ENCODE results near the gene ARMH1.

DNA sequence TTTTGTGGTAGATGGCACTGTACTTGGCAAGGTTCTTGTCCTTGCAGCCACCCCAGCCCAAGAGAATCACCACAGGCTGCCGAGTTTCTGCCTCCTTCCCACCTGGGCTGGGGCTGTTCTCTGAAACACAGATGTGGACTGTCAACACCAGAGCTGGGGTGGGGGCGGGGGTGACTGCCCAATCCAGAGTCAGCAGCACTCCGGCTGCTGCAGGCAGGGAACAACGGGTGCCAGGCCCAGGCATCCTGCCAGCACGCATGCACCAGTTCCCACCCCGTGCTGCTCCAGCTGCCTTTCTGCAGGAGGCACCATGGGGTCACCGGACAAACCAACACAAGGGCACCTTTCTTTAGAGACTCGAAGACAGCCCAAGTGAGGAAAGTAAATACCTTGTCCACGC, 14.3 kb upstream of the ARMH1 start:
- no peak for TF ChIP-seq EZH2phosphoT487 (IDR thresholded peaks at IDR 0.05; ENCODE audit: insufficient read depth, low read depth)
- TF ChIP-seq EZH2 (IDR thresholded peaks at IDR 0.05; ENCODE audit: insufficient read depth, poor library complexity, severe bottlenecking), result no peak
